Tibial artery (tissue), 4 donors: ENCODE measurements around the gene INAFM2.

Experiments
- DNase-seq, 2 donors: peaks; one replicate each; pipeline ENCODE4 v3.0.0-alpha.2; 2019
- H3K27ac ChIP-seq, 2 donors: fragments of 200-600 bp; sonication (generic) in 1 of 2; 1 replicate in 1 of 2; 2 replicates in 1 of 2; pipeline ENCODE4 v1.5.1; 2018 to 2019; ENCODE audit warnings: mild to moderate bottlenecking in 1 of 2
- H3K27me3 ChIP-seq, 2 donors: fragments of 200-600 bp; sonication (generic) in 1 of 2; one replicate each; pipeline versions ENCODE4 v1.5.1 to v1.6.0; 2016 to 2019
- H3K36me3 ChIP-seq, 3 donors: fragments of 200-600 bp; sonication (generic) in 2 of 3; one replicate each; pipeline ENCODE4 v1.5.1; 2016 to 2019; ENCODE audit warnings: mild to moderate bottlenecking in 2 of 3
- H3K4me1 ChIP-seq, 4 donors: fragments of 200-600 bp; sonication (generic) in 2 of 4; 1 replicate in 3 of 4; 2 replicates in 1 of 4; pipeline ENCODE4 v1.5.1; 2016 to 2019
- H3K4me3 ChIP-seq, 2 donors: fragments of 200-600 bp; sonication (generic) in 1 of 2; 1 replicate in 1 of 2; 2 replicates in 1 of 2; pipeline ENCODE4 v1.5.1; 2018 to 2019; ENCODE audit warnings: mild to moderate bottlenecking in 2 of 2
- H3K9me3 ChIP-seq, 3 donors: fragments of 200-600 bp; sonication (generic) in 1 of 3; one replicate each; pipeline ENCODE4 v1.5.1; 2016 to 2019
- CTCF ChIP-seq, 2 experiments: fragments of 200-600 bp in 1 of 2; fragments of 450-650 bp in 1 of 2; IDR thresholded peaks; one replicate each; pipeline ENCODE4 v1.5.1; 2017 to 2019; ENCODE audit warnings: antibody characterized with exemption in 2 of 2, mild to moderate bottlenecking in 1 of 2, moderate library complexity in 1 of 2
- intact Hi-C: fragments of 100-400 bp; cut with DNase I; formaldehyde crosslinking; loops from one replicate; pipeline ENCODE4 v1.15.0; 2023; ENCODE audit warnings: low total_unique reads

The INAFM2 gene

DNA sequence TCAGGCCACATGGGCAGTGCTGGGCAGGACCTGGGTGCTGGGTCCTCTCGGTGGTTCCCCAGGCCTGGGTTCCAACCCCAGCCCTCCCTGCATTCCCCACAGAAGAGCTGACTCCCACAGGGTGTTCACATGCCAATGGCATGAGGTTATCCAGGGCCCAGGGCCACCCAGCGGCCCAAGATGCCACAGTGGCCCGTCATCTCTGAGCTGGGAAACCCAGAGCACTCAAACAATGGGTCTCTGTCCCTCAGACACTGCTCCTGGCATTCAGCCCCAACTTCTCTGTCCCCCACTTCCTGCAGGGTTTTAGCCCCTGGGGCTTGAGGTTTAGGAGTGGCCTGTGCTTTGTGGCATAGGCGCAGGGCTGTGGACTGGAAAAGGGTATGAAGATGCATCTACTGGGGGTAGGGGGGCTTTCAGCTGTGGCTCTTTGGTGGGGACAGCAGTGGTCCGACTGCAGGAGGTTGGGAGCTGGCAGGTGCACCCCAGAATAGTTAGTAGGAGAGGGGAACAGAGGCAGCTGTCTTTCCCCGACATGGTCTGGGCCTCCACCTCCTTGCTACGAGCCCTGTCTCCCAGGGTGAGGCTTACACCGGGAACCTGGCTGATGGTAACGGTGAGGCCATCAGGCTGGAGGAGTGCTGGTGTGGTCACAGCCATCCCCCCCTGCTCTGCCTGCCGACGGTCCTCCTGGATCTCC is 15.6 kb downstream of the INAFM2 start:
- peak overlapping the region; percentile 90 for H3K27ac ChIP-seq
- no peaks in the 10 kb centered on the region for H3K9me3 ChIP-seq
- peak overlapping the region; percentile 35 to 43 for H3K4me3 ChIP-seq
- no peaks in the 10 kb centered on the region for H3K36me3 ChIP-seq
- intact Hi-C loops: no loop called here
- H3K27me3 ChIP-seq: no peaks in the 10 kb centered on the region
- TF ChIP-seq CTCF (IDR thresholded peaks at IDR 0.05): no peak
- peak in 1 of 2 donors; percentile 86 for DNase-seq
- peaks cover 6 to 100% (median 98%) of the 10 kb centered on the region in 4 donors for H3K4me1 ChIP-seq

DNA sequence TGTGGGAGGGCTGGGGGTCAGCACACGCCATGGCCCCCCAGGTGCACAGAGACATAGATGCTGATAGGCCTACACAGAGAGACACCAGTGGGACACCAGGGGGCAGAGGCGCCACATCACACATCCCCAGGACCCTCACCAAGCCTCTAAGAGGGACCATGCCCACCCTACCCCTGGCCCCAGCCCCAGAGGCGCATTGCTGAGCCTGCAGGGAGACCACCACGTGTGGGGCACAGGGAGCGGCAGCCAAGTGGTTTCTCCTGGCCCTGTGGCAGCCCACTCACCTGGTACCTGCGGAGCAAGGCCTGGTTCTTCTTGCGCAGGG is 16.1 kb downstream of the INAFM2 start:
- H3K4me1 ChIP-seq: peaks cover 6 to 100% (median 97%) of the 10 kb centered on the region in 4 donors

DNA sequence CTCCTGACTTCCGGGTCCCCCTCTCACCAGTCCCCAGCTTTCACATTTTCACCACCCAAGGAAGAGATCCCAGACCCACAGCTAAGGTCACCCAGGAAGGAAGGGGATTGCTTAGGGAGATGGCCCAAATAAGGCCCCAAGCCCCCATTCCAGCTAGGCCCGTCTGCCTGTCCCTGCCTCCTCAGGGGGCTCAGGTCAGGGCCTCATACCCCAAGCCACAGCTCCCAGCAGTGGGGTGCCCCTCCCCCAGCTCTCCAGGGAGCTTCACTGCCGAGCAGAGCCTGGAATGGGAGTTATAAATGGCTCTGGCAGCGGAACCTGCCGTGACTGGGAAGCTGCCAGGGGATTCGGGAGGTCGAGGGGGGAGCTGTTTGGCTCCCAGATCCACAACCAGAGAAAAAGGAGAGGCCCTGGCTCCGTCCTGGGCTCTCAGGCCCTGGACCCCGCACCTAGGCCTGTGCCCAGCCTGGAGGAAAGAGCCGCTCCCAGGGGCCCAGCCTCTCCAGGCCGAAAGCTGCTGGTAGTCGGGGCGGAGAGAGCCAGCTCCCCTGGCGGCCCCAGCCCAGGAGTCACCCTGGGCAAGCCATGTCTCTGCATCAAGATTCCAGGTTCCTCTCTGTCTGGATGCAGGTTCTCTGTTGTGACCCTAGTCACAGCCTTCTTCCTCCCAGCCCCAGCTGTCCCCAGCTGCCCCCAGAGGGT is 16.7 kb downstream of the INAFM2 start:
- intact Hi-C loops: loop anchor here (1.0 kb wide), 1 partner anchor 17 kb away; the partner anchor contains the start of gene INAFM2
- peak; percentile 88 to 97 for DNase-seq
- peak in 1 of 2 experiments; percentile 18 for TF ChIP-seq CTCF (IDR thresholded peaks at IDR 0.05)
- Histone ChIP-seq H3K4me3 (peak overlapping the region; percentile 35 to 43), H3K27me3 (no peaks in the 10 kb centered on the region), H3K9me3 (no peaks in the 10 kb centered on the region), H3K4me1 (peaks cover 6 to 100% (median 97%) of the 10 kb centered on the region in 4 donors), H3K27ac (peak overlapping the region; percentile 90), H3K36me3 (no peaks in the 10 kb centered on the region)

More for the DNA sequence above, 16.1 kb downstream of the INAFM2 start:
- H3K27me3 ChIP-seq: no peaks in the 10 kb centered on the region
- DNase-seq: no peak
- H3K27ac ChIP-seq: peak overlapping the region; percentile 90
- TF ChIP-seq CTCF (IDR thresholded peaks at IDR 0.05): no peak
- intact Hi-C loops: no loop called here
- no peaks in the 10 kb centered on the region for H3K36me3 ChIP-seq
- peak overlapping the region; percentile 35 to 43 for H3K4me3 ChIP-seq
- H3K9me3 ChIP-seq: no peaks in the 10 kb centered on the region

DNA sequence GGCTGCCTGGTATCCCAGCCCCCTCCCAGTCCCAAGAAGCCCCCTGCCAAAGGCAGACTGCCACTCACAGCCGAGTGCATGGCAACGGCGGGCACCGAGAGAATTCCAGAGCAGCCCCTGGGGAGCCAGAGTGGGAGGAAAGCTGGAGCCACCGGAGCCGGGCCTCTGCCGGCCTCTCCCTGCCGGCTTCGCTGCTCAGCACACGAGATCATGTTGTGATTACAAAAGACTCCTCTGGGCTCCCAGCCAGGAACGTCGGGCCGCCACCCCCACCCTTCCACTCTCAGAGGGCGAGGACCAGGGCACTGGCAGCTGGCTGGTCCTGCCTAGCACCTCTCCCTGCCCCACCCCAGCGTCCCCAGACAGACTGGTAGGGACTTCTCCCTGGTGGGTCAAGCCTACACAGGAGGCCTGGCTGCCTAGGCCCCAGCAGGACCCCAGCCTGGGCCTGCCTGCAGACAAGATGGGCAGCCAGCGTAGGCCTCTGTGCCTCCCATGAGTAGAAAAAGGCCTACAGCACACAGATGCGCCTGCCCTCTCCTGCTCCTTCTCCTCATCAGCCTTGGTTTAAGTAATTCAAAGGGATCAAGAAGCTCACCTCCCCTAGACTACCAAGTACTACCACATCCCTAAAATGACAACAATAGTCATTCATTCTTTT is 17.4 kb downstream of the INAFM2 start, which contains the start of gene CCDC9B:
TSS of gene CCDC9B (minus strand) at position 200 of the 661 bp plus-strand sequence. CDS start at position 80, 120 bp downstream.
- no peak for TF ChIP-seq CTCF (IDR thresholded peaks at IDR 0.05)
- H3K9me3 ChIP-seq: no peaks in the 10 kb centered on the region

GRCh38 chr15:40342416-40343320 is 19.2 kb downstream of the INAFM2 start:
- peak in 1 of 2 donors; percentile 86 for DNase-seq
- no peaks in the 10 kb centered on the region for H3K36me3 ChIP-seq
- no peaks in the 10 kb centered on the region for H3K27me3 ChIP-seq
- no peaks in the 10 kb centered on the region for H3K9me3 ChIP-seq
- TF ChIP-seq CTCF (IDR thresholded peaks at IDR 0.05): no peak
- intact Hi-C loops: no loop called here
- peak overlapping the region; percentile 90 for H3K27ac ChIP-seq
- H3K4me1 ChIP-seq: peaks cover 0 to 75% (median 72%) of the 10 kb centered on the region in 4 donors
- H3K4me3 ChIP-seq: no peak overlapping the region

More for the DNA sequence above, 17.4 kb downstream of the INAFM2 start, which contains the start of gene CCDC9B:
- peaks cover 3 to 93% (median 90%) of the 10 kb centered on the region in 4 donors for H3K4me1 ChIP-seq
- DNase-seq: peak; percentile 92 to 99
- H3K36me3 ChIP-seq: no peaks in the 10 kb centered on the region
- H3K27ac ChIP-seq: peak within 1 kb of the TSS; percentile 90
- intact Hi-C loops: loop anchor here (1.0 kb wide), 1 partner anchor 18 kb away; the partner anchor contains the start of gene INAFM2
- H3K27me3 ChIP-seq: no peaks in the 10 kb centered on the region
- H3K4me3 ChIP-seq: peak within 1 kb of the TSS; percentile 35 to 43
